ENCODE data around the gene CORO6. TPM values are rescaled to one million over a fixed set of nuclear protein-coding genes. Genes with fewer than 3 reads are reported as not detected.

The CORO6 gene
- total and polyA plus RNA-seq, 3 experiments from 2014 or later, result 0.17 to 2.9 (median 2.5) TPM

- POLR2A ChIA-PET, result no interaction called here
- H3K4me1 Mint-ChIP-seq, result peaks cover 7 to 11% (median 8%) of the 10 kb centered on the region in 3 donors
- H3K36me3 Mint-ChIP-seq, result no peaks in the 10 kb centered on the region
- H3K9me3 Mint-ChIP-seq, result no peaks in the 10 kb centered on the region
- peak overlapping the region in 2 of 7 donors; percentile 40 to 54 for H3K4me3 Mint-ChIP-seq
- H3K36me3 ChIP-seq (ENCODE audit: insufficient read depth, low read length), result no peaks in the 10 kb centered on the region
- H3K9me3 ChIP-seq (ENCODE audit: low read length), result no peaks in the 10 kb centered on the region
- DNase-seq, result no peak
- no peak overlapping the region for H3K4me3 ChIP-seq (ENCODE audit: low read length)
- H3K27ac ChIP-seq (ENCODE audit: low read depth, low read length), result no peak overlapping the region
- H3K27ac Mint-ChIP-seq, result no peak overlapping the region
- H3K4me1 ChIP-seq (ENCODE audit: insufficient read depth, low read length), result peaks cover 11% of the 10 kb centered on the region
- H3K27me3 Mint-ChIP-seq, result no peaks in the 10 kb centered on the region
- H3K27me3 ChIP-seq (ENCODE audit: insufficient read depth, low read length, poor library complexity, severe bottlenecking), result no peaks in the 10 kb centered on the region
- CTCF ChIA-PET, result interaction anchor here (0.9 to 3.5 kb wide), 2 partner anchors 9 to 20 kb away, joined by 3 to 18 read pairs; no protein-coding TSS in a partner anchor
Measured at GRCh38 chr17:29597361-29598172, 25.1 kb downstream of the CORO6 start.

- Histone ChIP-seq H3K36me3 (ENCODE audit: insufficient read depth, low read length) (no peaks in the 10 kb centered on the region), H3K4me3 (ENCODE audit: low read length) (no peak overlapping the region), H3K27ac (ENCODE audit: low read depth, low read length) (no peak overlapping the region), H3K9me3 (ENCODE audit: low read length) (no peaks in the 10 kb centered on the region), H3K4me1 (ENCODE audit: insufficient read depth, low read length) (peaks cover 19% of the 10 kb centered on the region), H3K27me3 (ENCODE audit: insufficient read depth, low read length, poor library complexity, severe bottlenecking) (no peaks in the 10 kb centered on the region)
- Mint-ChIP-seq H3K36me3 (no peaks in the 10 kb centered on the region), H3K27me3 (no peaks in the 10 kb centered on the region), H3K9me3 (no peaks in the 10 kb centered on the region), H3K4me1 (peaks cover 12 to 19% (median 16%) of the 10 kb centered on the region in 3 donors), H3K27ac (no peak overlapping the region), H3K4me3 (peak overlapping the region in 2 of 7 donors; percentile 40 to 54)
- no peak for DNase-seq
- CTCF ChIA-PET, result interaction anchor here (1.9 to 3.5 kb wide), 2 partner anchors 16 to 21 kb away, joined by 7 to 18 read pairs; no protein-coding TSS in a partner anchor
- POLR2A ChIA-PET, result interaction anchor here (0.9 kb wide), 1 partner anchor 18 kb away, joined by 3 read pairs; no protein-coding TSS in a partner anchor
Measured at GRCh38 chr17:29596811-29597210, 25.9 kb downstream of the CORO6 start.

- H3K27ac ChIP-seq (ENCODE audit: low read depth, low read length), result no peak overlapping the region
- ChIA-PET CTCF (interaction anchor here (1.9 to 6.2 kb wide), 3 partner anchors 17 to 21 kb away, joined by 7 to 113 read pairs (median 18); no protein-coding TSS in a partner anchor), POLR2A (interaction anchor here (0.9 kb wide), 1 partner anchor 19 kb away, joined by 3 read pairs; no protein-coding TSS in a partner anchor)
- Mint-ChIP-seq H3K36me3 (no peaks in the 10 kb centered on the region), H3K27ac (no peak overlapping the region), H3K27me3 (no peaks in the 10 kb centered on the region), H3K4me3 (no peak overlapping the region), H3K4me1 (peaks cover 18 to 25% (median 23%) of the 10 kb centered on the region in 3 donors), H3K9me3 (no peaks in the 10 kb centered on the region)
- H3K9me3 ChIP-seq (ENCODE audit: low read length), result no peaks in the 10 kb centered on the region
- H3K4me1 ChIP-seq (ENCODE audit: insufficient read depth, low read length), result peaks cover 25% of the 10 kb centered on the region
- H3K36me3 ChIP-seq (ENCODE audit: insufficient read depth, low read length), result no peaks in the 10 kb centered on the region
- no peaks in the 10 kb centered on the region for H3K27me3 ChIP-seq (ENCODE audit: insufficient read depth, low read length, poor library complexity, severe bottlenecking)
- no peak overlapping the region for H3K4me3 ChIP-seq (ENCODE audit: low read length)
- DNase-seq, result no peak
Measured at GRCh38 chr17:29595943-29596774, 26.6 kb downstream of the CORO6 start.

- Mint-ChIP-seq H3K4me3 (peak overlapping the region in 6 of 7 donors; percentile 34 to 81 (median 64)), H3K27ac (no peak overlapping the region), H3K27me3 (no peaks in the 10 kb centered on the region), H3K36me3 (no peaks in the 10 kb centered on the region), H3K9me3 (no peaks in the 10 kb centered on the region), H3K4me1 (peaks cover 24 to 34% (median 29%) of the 10 kb centered on the region in 3 donors)
- peaks cover 33% of the 10 kb centered on the region for H3K4me1 ChIP-seq (ENCODE audit: insufficient read depth, low read length)
- no peak overlapping the region for H3K27ac ChIP-seq (ENCODE audit: low read depth, low read length)
- no peak overlapping the region for H3K4me3 ChIP-seq (ENCODE audit: low read length)
- no peaks in the 10 kb centered on the region for H3K9me3 ChIP-seq (ENCODE audit: low read length)
- no peak for DNase-seq
- H3K36me3 ChIP-seq (ENCODE audit: insufficient read depth, low read length), result no peaks in the 10 kb centered on the region
- ChIA-PET POLR2A (interaction anchor here (1.0 kb wide), 1 partner anchor 22 kb away, joined by 3 read pairs; no protein-coding TSS in a partner anchor), CTCF (interaction anchor here (1.9 to 6.2 kb wide), 4 partner anchors 18 to 22 kb away, joined by 7 to 113 read pairs (median 63); no protein-coding TSS in a partner anchor)
- H3K27me3 ChIP-seq (ENCODE audit: insufficient read depth, low read length, poor library complexity, severe bottlenecking), result no peaks in the 10 kb centered on the region
Measured at GRCh38 chr17:29595107-29595942, 27.4 kb downstream of the CORO6 start.

GRCh38 chr17:29594519-29595090 is 28.1 kb downstream of the CORO6 start:
- DNase-seq, result no peak
- no peak overlapping the region for H3K27ac Mint-ChIP-seq
- no peaks in the 10 kb centered on the region for H3K27me3 Mint-ChIP-seq
- ChIA-PET POLR2A (interaction anchor here (1.0 kb wide), 1 partner anchor 22 kb away, joined by 3 read pairs; no protein-coding TSS in a partner anchor), CTCF (interaction anchor here (0.8 to 6.2 kb wide), 4 partner anchors 9 to 21 kb away, joined by 3 to 113 read pairs (median 64); no protein-coding TSS in a partner anchor)
- H3K9me3 Mint-ChIP-seq, result no peaks in the 10 kb centered on the region
- Histone ChIP-seq H3K27ac (ENCODE audit: low read depth, low read length) (no peak overlapping the region), H3K27me3 (ENCODE audit: insufficient read depth, low read length, poor library complexity, severe bottlenecking) (no peaks in the 10 kb centered on the region), H3K4me3 (ENCODE audit: low read length) (no peak overlapping the region), H3K9me3 (ENCODE audit: low read length) (no peaks in the 10 kb centered on the region), H3K36me3 (ENCODE audit: insufficient read depth, low read length) (no peaks in the 10 kb centered on the region), H3K4me1 (ENCODE audit: insufficient read depth, low read length) (peaks cover 39% of the 10 kb centered on the region)
- H3K4me1 Mint-ChIP-seq, result peaks cover 29 to 40% (median 34%) of the 10 kb centered on the region in 3 donors
- H3K4me3 Mint-ChIP-seq, result peak overlapping the region; percentile 61 to 90 (median 78)
- peaks cover 0 to 1% (median 0%) of the 10 kb centered on the region in 3 donors for H3K36me3 Mint-ChIP-seq

- H3K4me1 ChIP-seq (ENCODE audit: insufficient read depth, low read length), result peaks cover 39% of the 10 kb centered on the region
- no peaks in the 10 kb centered on the region for H3K9me3 ChIP-seq (ENCODE audit: low read length)
- H3K27ac Mint-ChIP-seq, result peak overlapping the region in 1 of 8 donors; percentile 47
- H3K4me3 ChIP-seq (ENCODE audit: low read length), result peak overlapping the region; percentile 43
- DNase-seq, result peak in 1 of 5 donors; percentile 36
- H3K27me3 Mint-ChIP-seq, result no peaks in the 10 kb centered on the region
- CTCF ChIA-PET, result interaction anchor here (0.8 to 6.2 kb wide), 6 partner anchors 10 to 224 kb away, joined by 3 to 113 read pairs (median 22); no protein-coding TSS in a partner anchor
- H3K36me3 ChIP-seq (ENCODE audit: insufficient read depth, low read length), result no peaks in the 10 kb centered on the region
- H3K27ac ChIP-seq (ENCODE audit: low read depth, low read length), result no peak overlapping the region
- H3K36me3 Mint-ChIP-seq, result peaks cover 0 to 1% (median 0%) of the 10 kb centered on the region in 3 donors
- peaks cover 29 to 40% (median 34%) of the 10 kb centered on the region in 3 donors for H3K4me1 Mint-ChIP-seq
- no peaks in the 10 kb centered on the region for H3K27me3 ChIP-seq (ENCODE audit: insufficient read depth, low read length, poor library complexity, severe bottlenecking)
- POLR2A ChIA-PET, result interaction anchor here (1.0 to 2.2 kb wide), 5 partner anchors 22 to 29 kb away, joined by 3 to 20 read pairs (median 9); partner anchors contain the start of genes CORO6 and TP53I13
- H3K4me3 Mint-ChIP-seq, result peak overlapping the region; percentile 61 to 90 (median 74)
- H3K9me3 Mint-ChIP-seq, result no peaks in the 10 kb centered on the region
Measured at GRCh38 chr17:29593591-29594518, 28.9 kb downstream of the CORO6 start.

Measured in CD8-positive, alpha-beta memory T cell (primary cell).